ENCODE measurements around the gene DIRAS1. TPM values are rescaled to one million over a fixed set of nuclear protein-coding genes. Genes with fewer than 3 reads are reported as not detected.

The DIRAS1 gene
- total and polyA plus RNA-seq, 2 of the 8 experiments (the other 6 are each of a cell fraction or from before 2014, with no cell fraction given), result 20.2 to 22.3 TPM

DNA sequence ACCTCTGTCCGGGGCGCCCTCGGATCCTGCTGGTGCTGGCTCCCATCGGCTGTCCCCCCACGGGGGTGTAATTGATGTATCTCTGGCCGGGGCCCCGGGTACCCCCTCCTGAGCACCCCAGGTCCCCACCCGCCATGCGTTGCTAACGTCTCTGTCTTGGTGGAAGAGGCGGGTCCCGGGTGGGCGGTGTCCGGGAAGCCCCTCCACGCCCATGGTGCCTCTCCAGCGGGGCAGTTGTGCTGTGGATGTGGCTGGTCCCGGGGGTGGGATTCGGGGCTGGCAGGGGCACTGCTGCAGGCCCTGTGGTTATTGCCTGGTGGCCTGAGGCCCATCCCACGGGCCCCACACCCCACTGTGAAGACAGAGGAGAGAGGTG lies 4.9 kb downstream of the DIRAS1 start (continued):
- TF ChIP-seq SRF (IDR thresholded peaks at IDR 0.05; ENCODE audit: low read depth, low read length), result no peak
- TF ChIP-seq FOSL1 (IDR thresholded peaks at IDR 0.05; ENCODE audit: insufficient read depth, low read depth, low read length), result no peak
- TF ChIP-seq SIRT6 (IDR thresholded peaks at IDR 0.05; ENCODE audit: low read length), result no peak
- no peak for TF ChIP-seq TCF12 (IDR thresholded peaks at IDR 0.05; ENCODE audit: low read depth, low read length)

All from H1 (cell line).